Memory B cell (primary cell): ENCODE data around the gene TMSB4X.
"Not testable (repeated sequence)": the region's sequence is repeated elsewhere in the genome, so short reads cannot be mapped to it uniquely, and the experiment has no call there.

ENCODE experiments used
- ATAC-seq: fragments of 150-1000 bp; cut with Tn5 transposase; 2 replicates; pipeline ENCODE4 v1.10.0; 2021; ENCODE audit warnings: low read depth, mild to moderate bottlenecking, moderate library complexity
- DNase-seq, 2 donors: peaks; one replicate each; pipeline ENCODE4 v3.0.0; 2022; ENCODE audit warnings: low spot score in 2 of 2
- H3K27ac Mint-ChIP-seq: one replicate; pipeline ENCODE4 v1.8.0; 2022; ENCODE audit warnings: mild to moderate bottlenecking, moderate library complexity, mixed read lengths
- H3K27me3 Mint-ChIP-seq: one replicate; pipeline ENCODE4 v1.8.0; 2022; ENCODE audit warnings: mixed read lengths
- H3K36me3 Mint-ChIP-seq: one replicate; pipeline ENCODE4 v1.8.0; 2022; ENCODE audit warnings: mild to moderate bottlenecking, mixed read lengths
- H3K4me1 Mint-ChIP-seq: one replicate; pipeline ENCODE4 v1.8.0; 2022; ENCODE audit warnings: mixed read lengths
- H3K4me3 Mint-ChIP-seq: one replicate; pipeline ENCODE4 v1.8.0; 2022; ENCODE audit warnings: mild to moderate bottlenecking, moderate library complexity, mixed read lengths
- H3K9me3 Mint-ChIP-seq: one replicate; pipeline ENCODE4 v1.8.0; 2022; ENCODE audit warnings: mixed read lengths

The TMSB4X gene

DNA sequence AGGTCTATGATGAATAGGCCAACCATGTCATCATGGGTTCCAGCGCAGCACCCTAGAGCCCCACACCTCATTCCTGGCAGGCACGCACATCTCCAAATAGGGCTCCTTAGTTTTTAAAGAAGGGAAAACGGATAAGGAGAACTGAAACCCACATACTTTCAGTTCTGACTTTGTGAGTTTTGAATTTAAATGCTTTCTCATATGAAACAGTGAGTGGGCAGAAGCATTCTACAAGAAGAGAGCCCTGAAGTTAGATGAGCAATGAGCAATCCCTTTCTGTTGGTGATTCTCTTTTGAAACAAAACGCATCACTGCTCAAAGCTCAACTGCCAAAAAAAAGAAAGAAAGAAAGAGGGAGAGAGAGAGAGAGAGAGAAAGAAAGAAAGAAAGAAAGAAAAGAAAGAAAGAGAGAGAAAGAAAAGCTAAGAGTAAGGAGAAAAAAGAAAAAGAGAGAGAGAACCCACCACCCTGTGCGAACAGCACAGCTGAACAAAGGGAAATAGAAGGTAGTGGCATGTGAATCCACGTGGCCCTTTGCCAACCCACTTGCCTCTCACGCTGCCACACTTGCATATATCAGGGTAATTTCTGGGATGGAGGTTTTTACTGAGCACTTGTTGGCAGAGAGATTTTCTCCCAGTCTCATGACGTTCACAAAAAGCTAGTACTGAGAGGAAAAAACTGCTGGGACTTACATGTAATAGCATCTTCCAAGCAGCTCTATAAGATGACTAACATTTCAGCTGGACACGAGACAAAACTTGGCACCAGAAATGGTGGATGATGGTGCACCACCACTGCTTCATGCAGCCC, 31.0 kb downstream of the TMSB4X start:
- DNase-seq (no peak), ATAC-seq (peak; percentile 70)
- Mint-ChIP-seq H3K4me3 (peak overlapping the region; percentile 86), H3K36me3 (no peaks in the 10 kb centered on the region), H3K27ac (peak overlapping the region; percentile 85), H3K9me3 (no peaks in the 10 kb centered on the region), H3K27me3 (no peaks in the 10 kb centered on the region), H3K4me1 (peaks cover 30% of the 10 kb centered on the region)

DNA sequence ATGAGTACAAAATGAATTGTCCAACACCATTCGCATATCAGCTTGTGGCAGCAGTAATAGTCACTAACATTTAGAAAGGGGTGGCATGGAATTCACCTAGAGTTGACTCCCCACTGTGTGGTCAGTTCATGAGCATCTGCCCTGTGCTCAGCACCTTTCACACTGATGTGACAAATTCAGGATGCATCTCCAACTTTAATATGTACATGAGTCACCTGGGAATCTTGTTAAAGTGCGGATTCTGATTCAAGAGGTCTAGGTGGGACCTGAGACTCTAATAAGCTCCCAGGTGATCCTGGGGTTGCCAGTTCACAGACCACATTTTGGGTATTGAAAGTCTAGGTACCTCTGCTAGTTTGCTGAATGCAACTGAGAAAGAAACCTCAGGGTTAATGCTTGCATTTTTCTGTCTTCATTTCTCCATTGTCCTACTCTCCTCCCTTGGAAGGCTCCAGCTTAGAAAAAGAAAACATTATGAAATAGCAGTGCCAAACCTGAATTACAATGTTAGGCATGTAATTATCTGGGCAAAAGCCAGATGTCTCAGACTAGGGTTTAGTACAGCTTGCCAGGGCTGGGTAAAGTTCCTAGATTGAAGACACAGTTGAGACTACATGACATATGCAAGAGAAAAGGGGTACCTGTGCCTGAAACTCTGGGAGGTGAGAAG, 32.7 kb downstream of the TMSB4X start:
- ATAC-seq (no peak), DNase-seq (no peak)
- Mint-ChIP-seq H3K36me3 (no peaks in the 10 kb centered on the region), H3K27me3 (no peaks in the 10 kb centered on the region), H3K4me1 (peaks cover 28% of the 10 kb centered on the region), H3K9me3 (no peaks in the 10 kb centered on the region), H3K27ac (peak overlapping the region; percentile 45), H3K4me3 (peak overlapping the region; percentile 58)

DNA sequence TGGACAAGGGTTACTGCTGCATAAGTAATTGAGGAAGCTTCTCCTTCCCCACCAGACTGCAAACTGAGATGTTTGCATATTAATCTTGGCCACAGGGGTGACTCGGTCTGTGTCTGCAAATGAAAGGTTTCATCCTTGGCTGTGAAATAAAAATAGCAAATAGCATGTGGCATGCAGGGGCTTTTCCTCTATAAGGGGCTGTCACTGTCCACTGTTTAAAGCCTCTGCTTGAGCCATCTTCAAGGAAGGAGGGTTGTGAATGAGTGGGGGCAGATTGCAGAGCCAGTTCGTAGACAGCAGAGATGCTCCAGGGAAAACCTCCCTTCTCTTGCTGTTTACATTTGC, 33.3 kb downstream of the TMSB4X start:
- no peaks in the 10 kb centered on the region for H3K9me3 Mint-ChIP-seq
- no peaks in the 10 kb centered on the region for H3K27me3 Mint-ChIP-seq
- H3K4me3 Mint-ChIP-seq, result peak overlapping the region; percentile 58
- H3K27ac Mint-ChIP-seq, result peak overlapping the region; percentile 45
- no peaks in the 10 kb centered on the region for H3K36me3 Mint-ChIP-seq
- peak; percentile 60 for ATAC-seq
- peaks cover 30% of the 10 kb centered on the region for H3K4me1 Mint-ChIP-seq
- DNase-seq, result peak in 1 of 2 donors; percentile 16

DNA sequence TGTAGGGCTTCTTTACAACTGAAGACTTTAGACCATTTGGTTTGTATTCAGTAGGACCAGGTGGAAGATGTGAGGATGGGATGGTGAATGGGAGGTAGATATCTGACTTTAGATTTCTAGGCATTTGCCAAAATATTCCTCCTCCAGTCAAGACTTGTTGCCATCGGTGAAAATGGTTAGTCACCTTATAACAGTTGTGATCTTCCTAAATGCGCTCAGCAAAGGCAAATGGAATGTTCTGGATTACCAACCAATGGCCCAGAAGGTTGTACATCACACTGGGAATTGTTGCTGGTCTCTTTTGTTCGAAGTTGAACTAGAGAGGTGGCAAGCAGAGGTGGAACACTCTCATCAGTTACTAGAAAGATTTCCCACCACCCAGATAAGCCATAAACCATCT, 33.9 kb downstream of the TMSB4X start:
- no peaks in the 10 kb centered on the region for H3K27me3 Mint-ChIP-seq
- H3K27ac Mint-ChIP-seq, result peak overlapping the region; percentile 45
- H3K36me3 Mint-ChIP-seq, result no peaks in the 10 kb centered on the region
- no peaks in the 10 kb centered on the region for H3K9me3 Mint-ChIP-seq
- DNase-seq (no peak), ATAC-seq (no peak)
- H3K4me3 Mint-ChIP-seq, result no peak overlapping the region
- H3K4me1 Mint-ChIP-seq, result peaks cover 34% of the 10 kb centered on the region

DNA sequence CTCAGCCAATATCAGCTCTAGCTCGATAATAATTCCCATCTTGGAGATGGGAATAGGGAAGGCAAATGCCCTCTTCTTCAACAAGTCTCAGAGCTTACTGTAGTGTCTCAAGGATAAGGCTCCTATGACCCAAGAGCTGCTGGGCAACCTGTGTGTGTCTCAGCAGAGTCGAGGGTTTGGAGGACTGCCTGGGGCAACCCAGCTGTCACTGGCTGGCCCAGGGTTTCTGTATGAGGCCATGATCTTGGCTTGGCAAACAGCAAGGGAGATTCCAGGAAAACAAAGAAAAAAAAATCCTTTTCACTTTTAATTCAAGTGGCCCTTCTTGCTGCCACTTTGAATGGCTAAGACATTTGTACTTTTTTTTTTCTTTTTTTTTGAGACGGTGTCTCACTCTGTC, 34.4 kb downstream of the TMSB4X start:
- Mint-ChIP-seq H3K27ac (peak overlapping the region; percentile 45), H3K9me3 (no peaks in the 10 kb centered on the region), H3K4me1 (peaks cover 34% of the 10 kb centered on the region), H3K27me3 (no peaks in the 10 kb centered on the region), H3K36me3 (no peaks in the 10 kb centered on the region), H3K4me3 (no peak overlapping the region)
- ATAC-seq, result no peak
- no peak for DNase-seq

DNA sequence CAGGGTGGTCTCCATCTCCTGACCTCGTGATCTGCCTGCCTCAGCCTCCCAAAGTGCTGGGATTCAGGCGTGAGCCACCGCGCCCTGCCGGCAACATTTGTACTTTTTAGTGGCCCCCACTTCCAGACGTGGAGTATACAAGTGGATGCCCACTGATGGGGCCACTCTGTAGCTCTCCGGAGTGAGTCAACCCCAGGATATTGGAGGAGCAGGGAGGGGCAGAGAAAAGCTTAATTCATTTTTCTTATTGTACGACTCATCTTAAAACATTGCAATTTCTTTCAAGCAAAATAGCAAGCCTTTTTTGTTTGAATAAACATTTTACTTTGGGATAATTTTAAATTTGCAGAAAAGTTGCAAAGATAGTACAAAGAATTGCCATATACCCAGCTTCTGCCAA, 34.9 kb downstream of the TMSB4X start:
- no peaks in the 10 kb centered on the region for H3K36me3 Mint-ChIP-seq
- ATAC-seq, result no peak
- H3K9me3 Mint-ChIP-seq, result no peaks in the 10 kb centered on the region
- no peak for DNase-seq
- H3K27me3 Mint-ChIP-seq, result no peaks in the 10 kb centered on the region
- no peak overlapping the region for H3K4me3 Mint-ChIP-seq
- H3K4me1 Mint-ChIP-seq, result peaks cover 33% of the 10 kb centered on the region
- H3K27ac Mint-ChIP-seq, result no peak overlapping the region

DNA sequence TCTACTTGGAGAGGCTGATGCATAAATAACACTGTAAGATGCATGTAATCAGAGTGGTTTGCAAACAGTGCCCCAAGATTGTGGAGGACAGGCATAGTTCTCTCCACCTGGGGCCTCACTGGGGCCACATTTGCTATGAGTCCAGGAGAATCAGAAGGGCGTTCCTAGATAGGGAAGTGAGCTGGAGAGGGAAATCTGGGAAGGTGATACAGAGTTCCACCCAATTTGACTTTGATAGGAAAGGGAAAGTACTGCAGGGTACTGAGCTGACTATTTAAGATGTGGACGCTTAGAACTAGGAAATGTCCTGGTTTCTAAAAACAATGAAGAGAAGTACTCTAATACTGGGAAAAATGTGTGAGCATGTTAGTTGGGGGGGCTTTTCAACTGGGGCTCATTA, 35.6 kb downstream of the TMSB4X start:
- Mint-ChIP-seq H3K4me3 (no peak overlapping the region), H3K9me3 (no peaks in the 10 kb centered on the region), H3K27ac (peak overlapping the region; percentile 77), H3K27me3 (no peaks in the 10 kb centered on the region), H3K4me1 (peaks cover 31% of the 10 kb centered on the region), H3K36me3 (no peaks in the 10 kb centered on the region)
- ATAC-seq, result no peak
- DNase-seq, result no peak

DNA sequence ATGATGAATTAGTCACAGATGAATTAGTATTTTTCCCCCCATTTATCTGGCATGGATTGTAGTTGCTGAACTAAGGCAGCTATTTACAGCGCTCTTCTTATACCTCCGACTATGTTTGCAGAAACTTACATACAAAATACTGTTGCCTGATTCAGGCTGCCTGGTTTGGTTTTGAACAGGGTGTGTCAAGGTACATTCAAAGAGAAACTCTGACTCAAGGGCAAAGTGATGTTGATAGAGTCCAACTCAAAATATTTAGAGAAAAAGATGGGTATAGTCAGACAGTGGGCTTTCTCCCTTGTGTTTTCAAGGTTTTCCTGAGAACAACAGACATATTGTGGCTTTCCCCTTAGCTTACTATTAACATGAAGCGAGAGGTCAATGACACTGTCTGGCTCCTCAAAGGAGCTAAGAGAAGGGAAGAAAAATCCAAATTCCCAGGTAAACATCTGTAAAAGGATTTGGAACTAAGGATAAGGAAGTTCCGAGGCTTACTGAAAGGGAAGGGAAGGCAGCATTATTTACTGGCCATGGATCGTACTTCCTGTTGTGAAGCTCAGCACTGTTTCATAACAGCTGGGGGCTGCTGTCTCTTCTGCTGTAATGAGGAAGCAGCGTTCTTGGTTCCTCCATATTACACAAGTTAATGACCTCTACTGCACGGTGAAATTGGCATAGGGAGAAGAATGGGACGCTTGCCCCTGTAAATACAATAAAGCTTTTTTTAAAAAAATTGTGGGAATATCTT, 38.6 kb downstream of the TMSB4X start:
- Mint-ChIP-seq H3K27ac (peak overlapping the region; percentile 95), H3K36me3 (no peaks in the 10 kb centered on the region), H3K27me3 (no peaks in the 10 kb centered on the region), H3K9me3 (no peaks in the 10 kb centered on the region), H3K4me1 (peaks cover 31% of the 10 kb centered on the region), H3K4me3 (peak overlapping the region; percentile 64)
- peak; percentile 98 for ATAC-seq
- peak in 1 of 2 donors; percentile 12 for DNase-seq

DNA sequence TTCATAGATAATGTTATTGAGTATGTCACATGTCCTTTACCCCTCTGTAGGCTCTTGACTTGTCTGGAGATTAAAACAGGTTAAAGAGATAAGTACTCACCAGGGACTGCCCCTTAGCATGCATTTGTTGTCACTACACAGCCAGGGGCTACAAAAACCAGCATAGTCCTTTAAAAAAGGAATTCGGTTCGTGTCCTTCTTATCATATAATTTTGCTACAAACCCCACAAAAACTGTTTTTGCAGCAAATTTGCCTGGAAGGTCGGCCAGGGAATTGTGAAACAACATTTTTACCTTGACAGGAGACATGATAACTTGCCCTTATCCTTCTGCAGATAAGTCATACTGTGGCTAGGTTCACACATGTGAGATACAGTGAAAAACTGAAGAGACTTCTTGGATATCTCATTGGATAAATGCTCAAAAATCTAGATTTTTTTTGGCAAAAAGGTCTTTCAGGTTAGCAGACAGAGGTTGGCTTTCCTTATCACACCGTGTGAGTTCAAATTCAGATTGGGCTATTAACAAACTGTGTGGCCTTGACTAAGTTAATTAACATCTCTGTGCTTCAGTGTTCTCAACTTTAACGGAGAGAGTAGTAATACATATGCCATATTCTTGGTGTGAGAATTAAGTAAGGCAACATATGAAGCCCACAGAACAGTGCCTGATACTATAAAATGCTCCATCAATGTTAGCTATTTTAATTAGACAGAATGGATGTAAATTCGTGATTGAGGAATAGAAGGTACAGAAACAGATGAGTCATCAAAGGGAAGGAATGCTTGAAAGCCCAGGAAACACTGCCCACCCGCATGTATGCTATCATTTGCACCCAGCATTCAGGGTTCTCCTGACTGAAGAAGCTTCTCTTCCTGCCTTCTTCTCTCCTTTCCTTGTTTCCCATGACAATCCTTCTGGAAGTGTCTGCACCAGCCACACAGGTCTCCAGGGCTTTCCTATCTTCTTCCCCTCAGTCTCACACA, 39.5 kb downstream of the TMSB4X start:
- peaks cover 31% of the 10 kb centered on the region for H3K4me1 Mint-ChIP-seq
- no peaks in the 10 kb centered on the region for H3K9me3 Mint-ChIP-seq
- no peak overlapping the region for H3K4me3 Mint-ChIP-seq
- H3K27me3 Mint-ChIP-seq, result no peaks in the 10 kb centered on the region
- no peaks in the 10 kb centered on the region for H3K36me3 Mint-ChIP-seq
- H3K27ac Mint-ChIP-seq, result peak overlapping the region; percentile 95
- no peak for DNase-seq
- peak; percentile 34 for ATAC-seq

DNA sequence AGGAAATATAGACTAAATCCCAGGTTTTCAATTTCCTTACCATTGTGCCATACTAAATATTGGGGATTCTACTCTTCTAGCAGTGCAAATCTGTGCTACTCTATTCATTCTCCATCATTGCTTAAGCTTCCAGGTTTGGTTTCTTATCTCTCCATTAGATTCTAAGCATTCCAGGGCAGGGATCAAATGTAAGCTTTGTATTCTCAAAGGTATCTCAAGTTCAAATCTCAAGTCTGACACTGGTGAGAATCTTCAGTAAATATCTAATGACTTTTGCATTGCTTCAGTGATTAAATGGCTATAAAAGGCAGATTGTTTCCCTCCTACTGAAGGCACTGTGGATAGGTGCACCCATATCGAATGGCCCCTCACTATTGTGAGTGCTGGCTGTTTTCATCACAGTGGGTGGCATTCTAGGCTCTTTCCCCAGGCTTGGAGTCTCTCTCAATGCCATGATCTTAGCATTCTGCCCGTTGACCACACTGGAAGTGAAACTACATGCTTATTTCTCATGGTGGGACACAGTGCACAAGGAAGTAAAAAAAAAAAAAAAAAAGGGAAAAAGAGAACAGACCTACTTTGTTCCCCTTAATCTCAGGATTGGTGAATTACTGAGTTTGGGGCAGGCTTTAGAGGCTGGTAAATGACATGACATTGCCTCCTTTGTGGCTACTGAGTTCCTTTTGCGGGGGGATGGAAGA, 40.8 kb downstream of the TMSB4X start:
- no peaks in the 10 kb centered on the region for H3K27me3 Mint-ChIP-seq
- H3K27ac Mint-ChIP-seq, result peak overlapping the region; percentile 78
- no peaks in the 10 kb centered on the region for H3K9me3 Mint-ChIP-seq
- H3K4me1 Mint-ChIP-seq, result peaks cover 28% of the 10 kb centered on the region
- ATAC-seq, result peak; percentile 9
- H3K36me3 Mint-ChIP-seq, result no peaks in the 10 kb centered on the region
- no peak for DNase-seq
- peak overlapping the region; percentile 21 for H3K4me3 Mint-ChIP-seq

DNA sequence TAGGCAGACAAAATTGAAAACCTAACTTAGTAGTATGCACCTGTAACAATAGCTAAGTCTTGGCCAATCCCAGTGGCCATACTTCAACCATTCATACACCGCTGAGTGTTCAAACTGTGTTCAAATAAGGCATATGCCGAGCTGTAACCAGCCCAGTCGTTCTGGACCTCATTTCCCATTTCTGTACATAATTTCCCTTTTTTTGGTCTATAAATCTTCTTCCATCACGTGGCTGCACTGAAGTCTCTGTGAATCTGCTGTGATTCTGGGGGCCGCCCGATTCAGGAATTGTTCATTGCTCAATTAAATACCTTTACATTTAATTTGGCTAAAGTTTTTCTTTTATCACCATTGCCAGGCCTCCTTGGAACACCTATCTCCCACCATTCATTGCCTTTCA, 41.8 kb downstream of the TMSB4X start:
- Mint-ChIP-seq H3K4me3 (peak overlapping the region; percentile 17), H3K27ac (peak overlapping the region; percentile 35), H3K4me1 (peaks cover 27% of the 10 kb centered on the region)
- DNase-seq, H3K36me3 Mint-ChIP-seq, H3K27me3 Mint-ChIP-seq, ATAC-seq, H3K9me3 Mint-ChIP-seq: not testable (repeated sequence)

DNA sequence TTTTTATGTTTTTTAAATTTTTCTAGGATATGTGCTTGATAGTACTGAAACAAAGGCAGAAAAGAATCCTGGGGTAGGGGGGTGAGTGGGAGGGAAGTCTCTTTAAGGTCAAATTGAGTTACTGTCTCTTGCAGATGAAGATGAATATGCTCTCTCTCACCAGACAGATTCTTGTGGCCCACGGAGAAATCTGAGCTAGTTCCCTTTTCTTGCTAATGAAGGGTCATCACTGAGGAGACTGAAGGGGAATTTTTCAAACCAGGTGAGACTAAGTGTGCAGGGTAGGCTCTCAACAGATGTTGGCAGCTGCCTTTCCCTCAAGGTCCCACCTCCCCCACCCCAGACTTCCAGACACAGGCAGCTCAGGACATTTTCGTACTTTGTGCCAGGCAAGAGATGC, 48.0 kb downstream of the TMSB4X start:
- DNase-seq (peak in 1 of 2 donors; percentile 16), ATAC-seq (peak; percentile 95)
- H3K27ac Mint-ChIP-seq, result peak overlapping the region; percentile 58
- no peaks in the 10 kb centered on the region for H3K9me3 Mint-ChIP-seq
- peaks cover 16% of the 10 kb centered on the region for H3K4me1 Mint-ChIP-seq
- H3K4me3 Mint-ChIP-seq, result no peak overlapping the region
- H3K36me3 Mint-ChIP-seq, result peaks cover 2% of the 10 kb centered on the region
- no peaks in the 10 kb centered on the region for H3K27me3 Mint-ChIP-seq

DNA sequence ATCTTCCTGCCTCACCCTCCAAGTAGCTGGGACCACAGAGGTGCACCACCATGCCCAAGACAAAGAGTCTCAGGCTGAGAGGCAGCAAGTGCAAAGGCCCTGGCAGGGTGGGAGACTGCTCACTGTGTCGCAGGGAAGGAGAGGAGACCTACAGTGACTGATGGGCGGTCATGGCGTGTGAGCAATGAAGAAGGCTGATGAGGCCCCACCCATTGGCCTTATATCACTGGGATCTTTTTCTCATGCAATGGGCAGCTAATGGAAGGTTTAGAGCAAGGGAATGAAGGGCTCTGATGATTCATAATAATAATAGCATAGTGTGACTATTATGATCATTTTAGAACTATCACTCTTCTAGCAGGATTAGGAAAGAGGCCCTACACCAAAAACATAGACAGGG, 48.7 kb downstream of the TMSB4X start:
- ATAC-seq, result no peak
- H3K27ac Mint-ChIP-seq, result no peak overlapping the region
- no peaks in the 10 kb centered on the region for H3K27me3 Mint-ChIP-seq
- peaks cover 16% of the 10 kb centered on the region for H3K4me1 Mint-ChIP-seq
- peaks cover 2% of the 10 kb centered on the region for H3K36me3 Mint-ChIP-seq
- DNase-seq, result no peak
- no peaks in the 10 kb centered on the region for H3K9me3 Mint-ChIP-seq
- H3K4me3 Mint-ChIP-seq, result peak overlapping the region; percentile 14
